ENCODE results near the gene NR2C1. TPM values are rescaled to one million over a fixed set of nuclear protein-coding genes. Genes with fewer than 3 reads are reported as not detected.

NR2C1 gene
- total RNA-seq, 4 donors from 2014 or later: 13.3 to 36.0 (median 19.6) TPM

DNA sequence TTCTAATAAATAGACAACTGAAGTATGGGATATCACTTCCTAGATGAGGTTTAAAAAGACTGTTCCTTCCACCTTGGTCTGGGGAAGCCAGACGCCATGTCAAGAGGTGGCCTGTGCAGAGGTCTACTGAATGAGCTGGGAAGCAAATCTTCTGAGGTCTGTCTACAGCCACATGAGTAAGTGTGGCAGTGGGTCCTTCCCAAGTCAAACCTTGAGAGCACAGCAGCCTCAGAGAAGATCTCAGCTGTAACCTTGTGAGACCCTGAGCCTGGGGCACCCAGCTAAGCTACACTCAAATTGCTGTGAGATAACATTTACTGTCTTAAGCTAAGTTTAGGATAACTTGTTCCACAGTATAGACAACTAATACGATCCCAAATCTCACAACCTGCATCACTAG lies 90.1 kb downstream of the NR2C1 start:
- intact Hi-C loops (cut with DNase I): no loop called here
- Histone ChIP-seq H3K36me3 (peaks cover 0 to 22% (median 0%) of the 10 kb centered on the region in 3 donors), H3K27ac (no peak overlapping the region), H3K4me1 (peaks cover 0 to 9% (median 0%) of the 10 kb centered on the region in 3 donors), H3K27me3 (no peaks in the 10 kb centered on the region), H3K9me3 (no peaks in the 10 kb centered on the region), H3K4me3 (no peak overlapping the region)
- no peak for DNase-seq
- TF ChIP-seq POLR2A (IDR thresholded peaks at IDR 0.05): no peak
- TF ChIP-seq, protein P1, sequence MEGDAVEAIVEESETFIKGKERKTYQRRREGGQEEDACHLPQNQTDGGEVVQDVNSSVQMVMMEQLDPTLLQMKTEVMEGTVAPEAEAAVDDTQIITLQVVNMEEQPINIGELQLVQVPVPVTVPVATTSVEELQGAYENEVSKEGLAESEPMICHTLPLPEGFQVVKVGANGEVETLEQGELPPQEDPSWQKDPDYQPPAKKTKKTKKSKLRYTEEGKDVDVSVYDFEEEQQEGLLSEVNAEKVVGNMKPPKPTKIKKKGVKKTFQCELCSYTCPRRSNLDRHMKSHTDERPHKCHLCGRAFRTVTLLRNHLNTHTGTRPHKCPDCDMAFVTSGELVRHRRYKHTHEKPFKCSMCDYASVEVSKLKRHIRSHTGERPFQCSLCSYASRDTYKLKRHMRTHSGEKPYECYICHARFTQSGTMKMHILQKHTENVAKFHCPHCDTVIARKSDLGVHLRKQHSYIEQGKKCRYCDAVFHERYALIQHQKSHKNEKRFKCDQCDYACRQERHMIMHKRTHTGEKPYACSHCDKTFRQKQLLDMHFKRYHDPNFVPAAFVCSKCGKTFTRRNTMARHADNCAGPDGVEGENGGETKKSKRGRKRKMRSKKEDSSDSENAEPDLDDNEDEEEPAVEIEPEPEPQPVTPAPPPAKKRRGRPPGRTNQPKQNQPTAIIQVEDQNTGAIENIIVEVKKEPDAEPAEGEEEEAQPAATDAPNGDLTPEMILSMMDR (IDR thresholded peaks at IDR 0.05): no peak
- WGBS, 2 donors: 94 to 100% methylated on average over 2 of the region's 2 CpGs

GRCh38 chr12:94982456-94982855 lies 91.0 kb downstream of the NR2C1 start:
- Histone ChIP-seq H3K4me3 (no peak overlapping the region), H3K9me3 (no peaks in the 10 kb centered on the region), H3K27ac (no peak overlapping the region), H3K27me3 (no peaks in the 10 kb centered on the region), H3K4me1 (peaks cover 0 to 9% (median 0%) of the 10 kb centered on the region in 3 donors), H3K36me3 (peaks cover 0 to 19% (median 0%) of the 10 kb centered on the region in 3 donors)
- DNase-seq: no peak
- intact Hi-C loops (cut with DNase I): no loop called here
- 70 to 75% methylated on average over 6 to 7 of the region's 7 CpGs for WGBS, 2 donors
- TF ChIP-seq, protein P1 (IDR thresholded peaks at IDR 0.05): no peak
- TF ChIP-seq POLR2A (IDR thresholded peaks at IDR 0.05): no peak

GRCh38 chr12:94980577-94980976 lies 92.8 kb downstream of the NR2C1 start:
- Histone ChIP-seq H3K27ac (no peak overlapping the region), H3K4me1 (peaks cover 0 to 9% (median 0%) of the 10 kb centered on the region in 3 donors), H3K9me3 (no peaks in the 10 kb centered on the region), H3K27me3 (no peaks in the 10 kb centered on the region), H3K4me3 (no peak overlapping the region), H3K36me3 (peaks cover 0 to 22% (median 0%) of the 10 kb centered on the region in 3 donors)
- DNase-seq: no peak
- intact Hi-C loops (cut with DNase I): no loop called here
- 44 to 66% methylated on average over 4 of the region's 4 CpGs for WGBS, 2 donors
- TF ChIP-seq, protein P1 (IDR thresholded peaks at IDR 0.05): peak in 1 of 6 experiments; percentile 11
- TF ChIP-seq POLR2A (IDR thresholded peaks at IDR 0.05): no peak

DNA sequence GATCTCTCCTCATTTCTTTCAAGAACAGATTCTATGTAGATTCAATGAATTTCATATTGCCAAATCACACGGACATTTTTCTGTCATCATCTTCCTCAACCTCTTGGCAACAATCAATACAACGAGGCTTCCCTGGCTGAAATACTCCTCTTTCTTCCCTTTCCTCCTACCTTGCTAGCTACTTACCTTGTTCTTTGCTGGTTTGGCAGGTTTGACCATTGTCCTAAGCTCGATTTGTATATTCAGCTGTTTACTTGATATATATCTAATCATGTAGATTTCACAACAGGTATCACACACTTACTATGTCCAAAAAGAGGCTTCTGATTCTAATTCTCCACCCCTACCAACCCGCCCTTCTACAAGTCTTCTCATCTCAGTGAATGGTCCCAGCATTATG lies 93.5 kb downstream of the NR2C1 start:
- H3K27ac ChIP-seq: no peak overlapping the region
- intact Hi-C loops (cut with DNase I): no loop called here
- H3K4me3 ChIP-seq: no peak overlapping the region
- no peaks in the 10 kb centered on the region for H3K9me3 ChIP-seq
- H3K27me3 ChIP-seq: no peaks in the 10 kb centered on the region
- 77 to 81% methylated on average over 4 of the region's 4 CpGs for WGBS, 2 donors
- H3K4me1 ChIP-seq: peaks cover 0 to 9% (median 0%) of the 10 kb centered on the region in 3 donors
- no peak for DNase-seq
- TF ChIP-seq, protein P1 (IDR thresholded peaks at IDR 0.05): no peak
- TF ChIP-seq POLR2A (IDR thresholded peaks at IDR 0.05): no peak
- peaks cover 0 to 19% (median 0%) of the 10 kb centered on the region in 3 donors for H3K36me3 ChIP-seq

GRCh38 chr12:94977766-94978468 lies 95.5 kb downstream of the NR2C1 start:
- H3K4me3 ChIP-seq: no peak overlapping the region
- H3K36me3 ChIP-seq: peaks cover 0 to 11% (median 0%) of the 10 kb centered on the region in 3 donors
- intact Hi-C loops (cut with DNase I): no loop called here
- TF ChIP-seq, protein P1 (IDR thresholded peaks at IDR 0.05): no peak
- TF ChIP-seq POLR2A (IDR thresholded peaks at IDR 0.05): no peak
- no peaks in the 10 kb centered on the region for H3K27me3 ChIP-seq
- no peak for DNase-seq
- H3K4me1 ChIP-seq: peaks cover 0 to 9% (median 0%) of the 10 kb centered on the region in 3 donors
- H3K9me3 ChIP-seq: no peaks in the 10 kb centered on the region
- WGBS, 2 donors: 80 to 85% methylated on average over 4 of the region's 4 CpGs
- H3K27ac ChIP-seq: no peak overlapping the region
